ENCODE data around the gene KCNN4. TPM values are rescaled to one million over a fixed set of nuclear protein-coding genes. Genes with fewer than 3 reads are reported as not detected.
A peak's percentile ranks its signal among the peaks of the same experiment; 100 is the strongest.

KCNN4 gene
- total RNA-seq, 1 experiment from 2014 or later: 29.7 TPM

GRCh38 chr19:43790587-43790986, 9.8 kb upstream of the KCNN4 start:
- intact Hi-C loops (cut with micrococcal nuclease; ENCODE audit: unreplicated experiment) (no loop called here), in situ Hi-C loops (cut with HindIII; ENCODE audit: low pct_unique_long_range_greater_than_20kb, low sequenced_read_pairs) (no loop called here)
- Histone ChIP-seq H3K36me3 (ENCODE audit: control insufficient read depth, insufficient read depth, low read length) (no peaks in the 10 kb centered on the region), H3K27ac (ENCODE audit: low read length) (no peak overlapping the region), H3K9me3 (ENCODE audit: control insufficient read depth, insufficient read depth, low read depth, low read length) (no peaks in the 10 kb centered on the region), H3K4me1 (ENCODE audit: control insufficient read depth, insufficient read depth, low read length) (no peaks in the 10 kb centered on the region), H3K4me3 (ENCODE audit: low read depth in 2 of 2, low read length in 2 of 2) (no peak overlapping the region), H3K27me3 (ENCODE audit: control insufficient read depth, insufficient read depth, low read length) (no peaks in the 10 kb centered on the region)
- ATAC-seq (no peak), DNase-seq (ENCODE audit: low read depth, low spot score) (no peak)
- TF ChIP-seq REST (IDR thresholded peaks at IDR 0.05; ENCODE audit: insufficient read depth in 1 of 2, low read depth in 2 of 2, low read length in 1 of 2) (no peak), SIN3A (IDR thresholded peaks at IDR 0.05; ENCODE audit: borderline replicate concordance, insufficient read depth, low read depth, low read length) (no peak), CTCF (IDR thresholded peaks at IDR 0.05) (no peak), POLR2AphosphoS5 (IDR thresholded peaks at IDR 0.05; ENCODE audit: low read depth, low read length) (no peak), TCF7L2 (IDR thresholded peaks at IDR 0.05; ENCODE audit: low read depth, low read length) (no peak)
- ChIA-PET POLR2A (no interaction called here), CTCF (interaction anchor here (0.6 kb wide), 1 partner anchor 31 kb away, joined by 3 read pairs; no protein-coding TSS in a partner anchor)
- BruUV-seq (replicated peaks): no TSS peak

- no TSS peak for BruUV-seq (replicated peaks)
- Histone ChIP-seq H3K27ac (ENCODE audit: low read length) (no peak overlapping the region), H3K27me3 (ENCODE audit: control insufficient read depth, insufficient read depth, low read length) (no peaks in the 10 kb centered on the region), H3K36me3 (ENCODE audit: control insufficient read depth, insufficient read depth, low read length) (no peaks in the 10 kb centered on the region), H3K4me3 (ENCODE audit: low read depth in 2 of 2, low read length in 2 of 2) (no peak overlapping the region), H3K9me3 (ENCODE audit: control insufficient read depth, insufficient read depth, low read depth, low read length) (no peaks in the 10 kb centered on the region), H3K4me1 (ENCODE audit: control insufficient read depth, insufficient read depth, low read length) (peaks cover 11% of the 10 kb centered on the region)
- DNase-seq (ENCODE audit: low read depth, low spot score) (no peak), ATAC-seq (no peak)
- ChIA-PET CTCF (interaction anchor here (0.5 kb wide), 1 partner anchor 178 kb away, joined by 7 read pairs; no protein-coding TSS in a partner anchor), POLR2A (no interaction called here)
- TF ChIP-seq POLR2AphosphoS5 (IDR thresholded peaks at IDR 0.05; ENCODE audit: low read depth, low read length) (no peak), CTCF (IDR thresholded peaks at IDR 0.05) (no peak), REST (IDR thresholded peaks at IDR 0.05; ENCODE audit: insufficient read depth in 1 of 2, low read depth in 2 of 2, low read length in 1 of 2) (peak; percentile 93 to 94)
- intact Hi-C loops (cut with micrococcal nuclease; ENCODE audit: unreplicated experiment): no loop called here
- in situ Hi-C loops (cut with HindIII; ENCODE audit: low pct_unique_long_range_greater_than_20kb, low sequenced_read_pairs): no loop called here
Measured at GRCh38 chr19:43789029-43789428, 8.3 kb upstream of the KCNN4 start.
